HL-60 (cell line): ENCODE measurements around the gene TNFAIP2.

Source experiments
- DNase-seq, 2 experiments: peaks; one replicate each; pipeline ENCODE4 v3.0.0-alpha.2; 2010 to 2020; ENCODE audit warnings: low read depth in 1 of 2, low spot score in 1 of 2
- H3K27ac ChIP-seq: fragments of 250-450 bp; sonication (Bioruptor Pico); replicated peaks from 2 replicates; pipeline ENCODE4 v1.5.1; 2020; ENCODE audit warnings: mild to moderate bottlenecking, moderate library complexity
- H3K27me3 ChIP-seq: fragments of 250-450 bp; sonication (Bioruptor Pico); 2 replicates; pipeline ENCODE4 v1.5.1; 2021; ENCODE audit warnings: mild to moderate bottlenecking, moderate library complexity; ENCODE audit not compliant: insufficient read depth, poor library complexity, severe bottlenecking
- H3K4me3 ChIP-seq: replicated peaks from 2 replicates; pipeline ENCODE4 v1.5.1; 2011; ENCODE audit warnings: mild to moderate bottlenecking, control low read depth, low read length; ENCODE audit not compliant: insufficient read depth
- CTCF ChIP-seq: IDR thresholded peaks from one replicate; pipeline ENCODE4 v1.5.1; 2011; ENCODE audit warnings: low read length, control low read depth, inconsistent platforms; ENCODE audit not compliant: insufficient read depth
- GABPA ChIP-seq: IDR thresholded peaks from 2 replicates; pipeline ENCODE4 v1.6.1; 2012; ENCODE audit warnings: low read depth
- POLR2AphosphoS5 ChIP-seq: IDR thresholded peaks from 2 replicates; pipeline ENCODE4 v1.6.1; 2012; ENCODE audit warnings: low read depth
- REST ChIP-seq: IDR thresholded peaks from 2 replicates; pipeline ENCODE4 v1.6.1; 2012; ENCODE audit warnings: low read depth; ENCODE audit not compliant: insufficient replicate concordance
- SPI1 ChIP-seq: IDR thresholded peaks from 2 replicates; pipeline ENCODE4 v1.6.1; 2012; ENCODE audit warnings: low read depth, mild to moderate bottlenecking, borderline replicate concordance

The TNFAIP2 gene

GRCh38 chr14:103123634-103124500 is 606 bp downstream of the TNFAIP2 start:
- TF ChIP-seq REST (no peak), SPI1 (no peak), POLR2AphosphoS5 (no peak), GABPA (no peak)
- peak; percentile 48 to 59 for DNase-seq
- H3K4me3 ChIP-seq: peak overlapping the region; percentile 73
- H3K27ac ChIP-seq: peak overlapping the region; percentile 94
- no peaks in the 10 kb centered on the region for H3K27me3 ChIP-seq

- peak overlapping the region; percentile 94 for H3K27ac ChIP-seq
- no peak for DNase-seq
- TF ChIP-seq POLR2AphosphoS5 (no peak), REST (no peak)
- H3K4me3 ChIP-seq: peak overlapping the region; percentile 73
- no peaks in the 10 kb centered on the region for H3K27me3 ChIP-seq
Observed at GRCh38 chr14:103124501-103125001, 1.3 kb downstream of the TNFAIP2 start.

GRCh38 chr14:103125098-103126070 is 2.1 kb downstream of the TNFAIP2 start:
- DNase-seq: no peak
- H3K27me3 ChIP-seq: no peaks in the 10 kb centered on the region
- no peak for TF ChIP-seq CTCF
- no peak for TF ChIP-seq POLR2AphosphoS5
- TF ChIP-seq REST: no peak
- H3K27ac ChIP-seq: no peak overlapping the region
- H3K4me3 ChIP-seq: no peak overlapping the region
